Peyer's patch (tissue), 4 donors: ENCODE results near the gene RO60. TPM values are rescaled to one million over a fixed set of nuclear protein-coding genes. Genes with fewer than 3 reads are reported as not detected.

Source experiments
- DNase-seq, 3 donors: peaks; one replicate each; pipeline ENCODE4 v3.0.0-alpha.2; 2017 to 2019
- H3K27ac ChIP-seq, 4 donors: fragments of 200-600 bp; sonication (generic); one replicate each; pipeline ENCODE4 v1.5.1; 2016 to 2019
- H3K27me3 ChIP-seq, 2 donors: fragments of 200-600 bp; sonication (generic); one replicate each; pipeline ENCODE4 v1.5.1; 2019
- H3K36me3 ChIP-seq, 3 donors: fragments of 200-600 bp; sonication (generic); one replicate each; pipeline ENCODE4 v1.5.1; 2016 to 2019
- H3K4me1 ChIP-seq, 4 donors: fragments of 200-600 bp; sonication (generic); one replicate each; pipeline ENCODE4 v1.5.1; 2016 to 2019
- H3K4me3 ChIP-seq, 4 donors: fragments of 200-600 bp; sonication (generic); 1 replicate in 3 of 4; 2 replicates in 1 of 4; pipeline ENCODE4 v1.5.1; 2016 to 2019; ENCODE audit warnings: mild to moderate bottlenecking in 1 of 4
- H3K9me3 ChIP-seq, 4 donors: fragments of 200-600 bp; sonication (generic); one replicate each; pipeline ENCODE4 v1.5.1; 2016 to 2019; ENCODE audit warnings: mild to moderate bottlenecking in 1 of 4
- CTCF ChIP-seq, 6 experiments: fragments of 450-650 bp in 4 of 6; fragments of 200-600 bp in 2 of 6; sonication (generic) in 1 of 6; IDR thresholded peaks; one replicate each; pipeline ENCODE4 v1.5.1; 2017 to 2019; ENCODE audit warnings: antibody characterized with exemption in 6 of 6, mild to moderate bottlenecking in 3 of 6, moderate library complexity in 1 of 6
- POLR2A ChIP-seq, 2 donors: fragments of 450-650 bp; IDR thresholded peaks; one replicate each; pipeline ENCODE4 v1.5.1; 2017; ENCODE audit warnings: antibody characterized with exemption in 2 of 2, mild to moderate bottlenecking in 2 of 2, moderate library complexity in 2 of 2
- total RNA-seq, 4 donors: library from RNA; depleted of rRNA; stranded (reverse); fragments of >200 nt; gene quantifications; one replicate each; pipeline ENCODE4 v1.1.0, GENCODE V29; 2016

The RO60 gene
- total RNA-seq, 4 donors from 2014 or later = 33.0 to 55.9 (median 47.0) TPM

GRCh38 chr1:193086342-193086741 is 26.9 kb downstream of the RO60 start:
- Histone ChIP-seq H3K4me1 (no peaks in the 10 kb centered on the region), H3K4me3 (no peak overlapping the region), H3K27ac (no peak overlapping the region), H3K27me3 (no peaks in the 10 kb centered on the region), H3K36me3 (peaks cover 0 to 58% (median 0%) of the 10 kb centered on the region in 3 donors), H3K9me3 (no peaks in the 10 kb centered on the region)
- TF ChIP-seq CTCF (IDR thresholded peaks at IDR 0.05) = no peak
- TF ChIP-seq POLR2A (IDR thresholded peaks at IDR 0.05) = no peak
- DNase-seq = no peak

- TF ChIP-seq CTCF (IDR thresholded peaks at IDR 0.05) (no peak), POLR2A (IDR thresholded peaks at IDR 0.05) (no peak)
- no peaks in the 10 kb centered on the region for H3K27me3 ChIP-seq
- no peaks in the 10 kb centered on the region for H3K9me3 ChIP-seq
- H3K36me3 ChIP-seq = peaks cover 0 to 49% (median 0%) of the 10 kb centered on the region in 3 donors
- H3K4me1 ChIP-seq = no peaks in the 10 kb centered on the region
- H3K4me3 ChIP-seq = no peak overlapping the region
- DNase-seq = no peak
- no peak overlapping the region for H3K27ac ChIP-seq
Observed at GRCh38 chr1:193087893-193088292, 28.5 kb downstream of the RO60 start.

- Histone ChIP-seq H3K9me3 (no peaks in the 10 kb centered on the region), H3K27me3 (no peaks in the 10 kb centered on the region), H3K4me1 (no peaks in the 10 kb centered on the region), H3K4me3 (no peak overlapping the region), H3K27ac (no peak overlapping the region), H3K36me3 (peaks cover 0 to 38% (median 0%) of the 10 kb centered on the region in 3 donors)
- no peak for DNase-seq
- TF ChIP-seq POLR2A (IDR thresholded peaks at IDR 0.05) (no peak), CTCF (IDR thresholded peaks at IDR 0.05) (no peak)
Observed at GRCh38 chr1:193090865-193091264, 31.5 kb downstream of the RO60 start.

GRCh38 chr1:193094112-193094511 is 34.7 kb downstream of the RO60 start:
- no peaks in the 10 kb centered on the region for H3K4me1 ChIP-seq
- H3K4me3 ChIP-seq = no peak overlapping the region
- H3K27me3 ChIP-seq = no peaks in the 10 kb centered on the region
- H3K27ac ChIP-seq = no peak overlapping the region
- H3K36me3 ChIP-seq = peaks cover 0 to 49% (median 0%) of the 10 kb centered on the region in 3 donors
- no peak for TF ChIP-seq POLR2A (IDR thresholded peaks at IDR 0.05)
- TF ChIP-seq CTCF (IDR thresholded peaks at IDR 0.05) = no peak
- DNase-seq = no peak
- H3K9me3 ChIP-seq = no peaks in the 10 kb centered on the region

GRCh38 chr1:193102662-193103061 is 43.2 kb downstream of the RO60 start:
- Histone ChIP-seq H3K27ac (no peak overlapping the region), H3K4me1 (peaks cover 0 to 9% (median 4%) of the 10 kb centered on the region in 4 donors), H3K9me3 (no peaks in the 10 kb centered on the region), H3K36me3 (peaks cover 0 to 17% (median 0%) of the 10 kb centered on the region in 3 donors), H3K4me3 (no peak overlapping the region), H3K27me3 (no peaks in the 10 kb centered on the region)
- DNase-seq = no peak
- TF ChIP-seq CTCF (IDR thresholded peaks at IDR 0.05) = no peak
- no peak for TF ChIP-seq POLR2A (IDR thresholded peaks at IDR 0.05)
